NT2/D1 (cell line): Measurements from ENCODE around the gene FAM89B.

Source experiments
- SUZ12 ChIP-seq: IDR thresholded peaks from 2 replicates; pipeline ENCODE4 v1.6.1; 2011; ENCODE audit not compliant: insufficient read length, insufficient read depth; ENCODE audit errors: extremely low read depth
- YY1 ChIP-seq: IDR thresholded peaks from 2 replicates; pipeline ENCODE4 v1.6.1; 2011; ENCODE audit not compliant: insufficient read length, insufficient read depth
- ZNF274 ChIP-seq: IDR thresholded peaks from 2 replicates; pipeline ENCODE4 v1.6.1; 2011; ENCODE audit warnings: mild to moderate bottlenecking, low read depth, low read length

DNA sequence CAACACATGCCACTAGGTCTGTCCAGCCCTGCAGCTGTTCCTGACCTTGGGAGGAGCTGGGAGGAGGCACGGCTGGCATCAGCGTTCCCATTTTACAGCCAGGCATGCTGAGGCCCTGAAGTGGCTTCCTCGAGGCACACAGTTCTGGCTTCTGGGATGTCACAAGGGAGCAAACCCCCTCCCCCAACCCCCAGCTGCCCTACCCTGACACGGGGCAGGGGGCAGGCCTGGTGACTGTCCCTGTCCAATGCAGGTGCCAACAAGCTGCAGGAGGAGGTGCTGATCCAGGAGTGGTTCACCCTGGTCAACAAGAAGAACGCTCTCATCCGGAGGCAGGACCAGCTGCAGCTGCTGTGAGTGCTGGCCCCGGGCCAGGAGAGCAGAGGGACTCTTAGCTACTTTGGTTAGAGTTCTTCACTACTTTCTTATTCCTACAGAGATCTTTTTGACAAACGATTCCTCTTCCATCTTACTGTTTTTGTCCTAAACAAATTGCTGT lies 18.0 kb downstream of the FAM89B start:
- TF ChIP-seq YY1, result no peak
- no peak for TF ChIP-seq SUZ12
- no peak for TF ChIP-seq ZNF274
